HG03064 (cell line): ENCODE results near the gene EXOC6B.

Experiments
- ATAC-seq: cut with Tn5 transposase; IDR thresholded peaks from one replicate; pipeline ENCODE4 v1.9.1; 2021; ENCODE audit warnings: low read depth; ENCODE audit not compliant: unreplicated experiment

The EXOC6B gene

DNA sequence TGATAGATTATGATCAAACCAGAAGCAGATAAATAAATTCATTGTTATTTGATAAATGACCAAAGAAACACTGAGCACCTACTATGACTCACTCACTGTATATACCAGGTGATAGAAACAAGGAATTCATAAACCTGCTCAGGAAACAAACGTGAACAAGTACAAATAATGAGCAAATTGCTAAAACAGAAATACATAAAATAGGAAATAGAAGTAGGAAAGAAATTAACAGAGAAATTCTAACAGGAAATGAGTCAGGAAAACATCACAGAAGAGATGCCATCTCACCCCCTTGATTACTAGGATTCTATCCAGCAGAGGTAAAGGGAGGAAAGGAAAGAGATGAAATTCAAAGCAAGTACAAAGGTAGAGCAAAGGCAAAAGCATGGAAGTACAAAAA lies 31.3 kb downstream of the EXOC6B start:
- no peak for ATAC-seq

DNA sequence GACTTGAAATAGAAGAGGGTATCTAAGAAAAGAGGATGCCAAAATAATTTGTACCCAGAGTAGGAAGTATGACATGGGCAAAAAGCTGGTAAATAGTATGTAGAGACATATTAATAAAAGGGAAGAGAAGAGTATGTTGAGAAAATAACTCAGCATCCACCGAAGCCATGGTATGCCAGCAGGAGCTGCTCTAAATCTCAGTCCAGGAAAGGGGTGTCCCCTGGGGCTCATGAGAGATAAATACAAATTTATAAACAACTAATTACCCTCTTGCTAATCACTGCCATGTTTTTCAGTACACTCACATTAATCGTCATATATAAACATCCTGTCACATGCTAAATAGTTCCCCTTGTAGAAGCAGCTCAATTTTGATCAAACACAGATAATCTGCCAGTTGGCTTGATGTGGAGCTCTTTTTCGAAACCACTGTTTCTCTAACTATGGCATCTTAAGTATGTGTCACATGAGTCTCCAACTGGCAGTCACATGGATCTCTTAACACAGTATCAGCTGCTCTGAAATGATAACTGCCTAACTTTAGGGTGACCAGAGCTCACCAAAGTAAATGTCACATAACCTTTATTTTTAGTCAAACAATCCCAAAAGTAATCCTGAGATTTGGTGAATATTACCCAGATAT lies 31.9 kb downstream of the EXOC6B start:
- ATAC-seq = no peak

DNA sequence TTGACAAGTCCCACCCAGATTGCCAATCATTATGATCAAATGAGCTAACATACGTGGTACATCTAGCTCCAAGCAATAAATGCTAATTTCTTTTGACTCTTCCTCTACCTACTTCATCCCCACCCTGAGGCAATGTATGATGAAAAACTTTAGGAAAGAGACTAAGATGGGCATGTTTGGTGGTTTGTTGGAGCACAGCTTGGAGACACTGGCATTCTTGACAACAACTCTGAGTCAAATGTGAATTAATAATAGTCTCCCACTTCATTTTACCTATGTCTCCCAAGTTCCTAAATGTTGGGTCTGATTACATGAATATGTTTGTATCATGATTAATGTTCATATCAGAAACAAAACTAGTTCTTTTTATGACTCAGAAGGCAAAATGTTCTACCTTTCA lies 36.6 kb downstream of the EXOC6B start:
- no peak for ATAC-seq

DNA sequence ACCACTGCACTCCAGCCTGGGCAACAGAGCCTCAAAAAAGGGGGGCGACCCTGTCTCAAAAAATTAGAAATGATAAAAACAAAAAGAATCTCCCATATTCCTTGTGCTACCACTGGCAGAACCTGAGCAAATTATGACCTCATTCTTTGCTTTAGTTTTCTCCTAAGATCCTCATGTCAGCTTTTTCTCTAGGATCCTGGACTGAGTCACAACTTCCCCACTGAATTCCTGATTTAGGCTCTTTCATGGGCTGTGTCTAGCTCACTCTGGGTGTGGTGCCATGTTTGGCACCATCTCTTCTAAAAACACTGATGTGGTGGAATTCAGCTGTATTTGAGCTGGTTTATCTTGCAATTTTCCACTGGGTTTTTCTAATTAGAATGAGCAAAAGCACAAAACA lies 37.1 kb downstream of the EXOC6B start:
- ATAC-seq = no peak

DNA sequence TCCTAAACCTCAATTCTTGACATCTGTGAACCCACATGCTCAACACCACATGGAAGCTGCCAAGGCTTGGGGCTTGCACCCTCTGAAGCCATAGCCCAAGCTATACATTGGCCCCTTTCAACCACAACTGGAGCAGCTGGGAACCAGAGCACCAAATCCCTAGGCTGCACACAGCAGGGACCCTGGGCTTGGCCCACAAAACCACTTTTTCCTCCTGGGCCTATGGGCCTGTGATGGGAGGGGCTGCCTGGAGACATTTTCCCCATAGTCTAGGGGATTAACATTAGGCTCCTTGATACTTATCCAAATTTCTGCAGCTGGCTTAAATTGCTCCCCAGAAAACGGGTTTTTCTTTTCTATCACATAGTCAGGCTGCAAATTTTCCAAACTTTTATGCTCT lies 40.3 kb downstream of the EXOC6B start:
- ATAC-seq = no peak

DNA sequence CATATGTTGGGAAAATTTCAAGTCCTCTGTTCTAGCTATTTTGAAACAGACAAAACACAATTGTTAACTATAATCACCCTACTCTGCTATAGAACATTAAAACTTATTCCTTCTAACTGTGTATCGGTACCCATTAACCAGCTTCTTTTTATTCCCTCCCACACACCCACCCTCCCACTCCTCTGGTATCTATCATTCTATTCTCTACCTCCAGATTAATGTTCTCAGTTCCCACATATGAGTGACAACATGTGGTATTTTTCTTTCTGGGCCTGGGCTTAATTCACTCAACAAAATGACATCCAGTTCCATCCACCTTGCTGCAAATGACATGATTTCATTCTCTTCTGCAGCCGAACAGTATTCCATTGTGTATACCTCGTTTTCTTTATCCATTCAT lies 43.3 kb downstream of the EXOC6B start:
- ATAC-seq = no peak

DNA sequence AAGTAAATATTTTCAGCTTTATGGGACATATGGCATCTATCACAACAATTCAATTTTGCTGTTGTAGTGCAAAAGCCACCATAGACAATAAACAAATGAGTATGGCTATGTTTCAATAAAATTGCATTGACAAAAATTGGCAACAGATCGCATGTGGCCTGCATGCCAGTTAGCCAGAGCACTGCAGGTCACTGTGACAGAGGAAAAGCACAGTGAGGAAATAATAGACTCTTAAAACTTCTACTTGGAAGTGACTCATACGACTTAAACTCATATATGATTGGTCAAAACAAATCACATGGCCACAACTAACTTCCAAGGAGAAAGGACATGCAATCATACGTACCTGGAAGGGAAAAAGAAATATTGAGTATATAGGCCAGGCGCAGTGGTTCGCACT lies 44.4 kb downstream of the EXOC6B start:
- ATAC-seq = no peak

DNA sequence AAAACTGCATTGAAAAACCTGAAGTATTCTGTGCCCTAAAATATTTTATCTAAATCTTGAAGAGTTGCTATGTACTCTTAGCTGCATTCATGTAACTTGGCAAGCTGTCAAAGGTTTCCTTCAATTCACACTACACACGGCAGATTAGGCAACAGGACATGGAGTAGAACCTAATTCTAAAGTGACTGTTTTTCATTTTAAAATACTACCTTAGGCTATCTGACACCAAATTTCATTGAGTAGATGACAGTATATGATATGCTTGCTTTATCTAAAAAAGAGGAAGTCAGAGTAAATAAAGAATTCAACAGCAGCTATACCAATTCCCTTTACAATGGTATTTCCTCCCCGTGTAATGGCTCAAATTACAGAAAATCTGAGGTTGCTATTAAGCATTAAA lies 45.4 kb downstream of the EXOC6B start:
- ATAC-seq = no peak

DNA sequence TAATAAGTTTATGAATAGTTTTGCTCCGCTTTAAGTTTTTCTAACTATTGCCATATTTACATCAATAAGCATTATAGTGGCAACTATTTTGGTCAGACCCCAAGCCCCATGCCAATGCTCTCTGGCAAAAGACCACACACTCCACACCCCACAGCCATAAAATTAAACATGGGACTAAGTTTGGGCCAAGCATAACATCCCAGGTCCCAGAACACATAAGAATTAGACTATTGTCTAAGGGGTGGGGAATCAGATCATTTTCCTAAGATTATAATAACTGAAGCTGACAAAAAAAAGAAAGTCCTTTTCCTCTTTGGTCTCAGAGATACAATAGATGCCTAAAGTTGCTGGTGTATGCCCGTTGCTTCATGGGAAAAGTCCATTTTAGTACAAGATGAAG lies 46.3 kb downstream of the EXOC6B start:
- no peak for ATAC-seq

DNA sequence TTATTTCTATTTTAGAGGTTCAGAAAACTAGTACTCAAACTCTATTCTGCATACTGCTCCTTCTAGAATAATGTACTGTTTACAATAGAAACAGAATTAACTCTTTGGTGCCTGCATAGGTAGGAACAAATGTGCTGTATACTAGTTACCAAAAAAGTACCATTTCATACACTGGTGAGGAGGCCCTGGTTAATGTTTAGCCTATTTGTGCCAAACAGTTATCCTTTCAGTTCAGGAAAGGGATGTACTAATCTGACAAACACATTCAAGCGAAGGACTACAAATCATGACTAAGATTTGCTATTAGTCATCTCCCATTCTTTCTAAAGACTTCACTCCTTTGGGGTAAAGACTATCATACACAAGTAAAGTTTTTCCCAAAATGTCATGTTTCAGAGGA lies 47.4 kb downstream of the EXOC6B start:
- ATAC-seq = no peak

DNA sequence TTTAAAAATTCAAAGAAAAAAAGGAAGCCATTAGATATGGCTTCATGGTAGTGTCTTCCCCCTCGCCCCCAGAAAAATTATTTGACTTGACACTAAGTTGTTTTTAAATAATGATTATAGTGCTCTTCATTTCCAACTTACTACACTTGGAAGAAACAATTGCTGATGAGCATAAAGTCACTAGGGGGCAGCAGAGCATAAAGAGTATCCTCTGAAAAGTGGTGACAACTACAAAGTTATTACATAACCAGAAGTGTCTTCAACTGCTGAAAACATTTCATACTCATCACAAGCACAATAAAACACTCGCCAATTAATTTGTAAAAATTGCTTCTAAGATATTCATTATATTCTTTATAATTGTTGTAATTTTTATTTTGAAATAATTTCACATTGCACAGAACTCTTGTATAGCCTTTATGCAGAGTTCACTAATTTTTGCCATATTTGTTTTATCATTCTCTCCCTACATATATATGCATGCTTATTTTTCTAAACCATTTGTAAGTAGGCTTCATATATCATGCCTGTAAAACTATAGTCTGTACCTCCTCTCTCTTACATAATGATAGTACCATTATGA lies 54.9 kb downstream of the EXOC6B start:
- no peak for ATAC-seq

DNA sequence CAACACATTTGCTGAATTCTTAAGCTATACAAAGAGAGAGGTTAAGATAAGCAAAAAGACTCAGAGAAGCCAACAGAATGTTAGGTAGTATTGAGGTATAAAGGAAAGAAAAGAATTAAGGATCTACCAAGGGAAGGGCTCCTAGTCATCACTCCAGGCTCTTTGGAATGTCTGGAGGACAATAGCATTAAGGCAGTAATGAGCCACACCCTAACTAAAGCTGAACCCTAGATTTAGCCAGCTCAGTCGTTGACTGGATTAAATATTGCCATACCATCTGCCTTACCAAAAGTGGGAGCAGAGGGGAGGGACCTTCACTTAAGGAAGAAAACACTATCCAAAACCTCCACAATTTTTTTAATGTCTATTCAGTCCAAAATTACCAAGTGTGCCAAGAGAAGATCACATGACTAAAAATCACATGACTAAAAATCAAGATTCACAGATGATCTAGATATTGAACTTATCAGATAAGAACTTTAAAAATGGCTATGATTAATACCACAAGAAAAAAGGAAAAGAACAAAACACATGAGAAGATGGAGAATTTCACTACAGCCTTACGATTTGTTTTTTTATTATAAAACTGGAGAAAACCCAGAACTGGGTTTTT lies 59.7 kb downstream of the EXOC6B start:
- no peak for ATAC-seq

DNA sequence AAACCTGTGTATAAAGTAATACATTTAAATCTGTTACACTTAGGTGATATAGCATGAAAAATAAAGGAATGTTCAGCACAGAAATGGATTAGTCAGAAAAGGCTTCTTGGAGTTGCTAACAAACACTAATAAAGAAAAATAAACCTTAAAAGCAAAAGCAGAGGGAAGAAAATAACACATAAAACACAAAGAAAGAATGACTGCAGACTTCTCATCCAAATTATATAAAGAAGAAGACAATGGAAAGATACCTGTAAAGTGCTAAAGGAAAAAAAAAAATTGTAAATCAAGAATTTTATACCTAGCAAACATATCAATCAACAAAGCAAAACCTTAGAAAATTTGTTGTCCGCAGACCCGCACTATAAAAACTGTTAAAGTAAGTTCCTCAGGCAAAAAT lies 63.6 kb downstream of the EXOC6B start:
- ATAC-seq = no peak

DNA sequence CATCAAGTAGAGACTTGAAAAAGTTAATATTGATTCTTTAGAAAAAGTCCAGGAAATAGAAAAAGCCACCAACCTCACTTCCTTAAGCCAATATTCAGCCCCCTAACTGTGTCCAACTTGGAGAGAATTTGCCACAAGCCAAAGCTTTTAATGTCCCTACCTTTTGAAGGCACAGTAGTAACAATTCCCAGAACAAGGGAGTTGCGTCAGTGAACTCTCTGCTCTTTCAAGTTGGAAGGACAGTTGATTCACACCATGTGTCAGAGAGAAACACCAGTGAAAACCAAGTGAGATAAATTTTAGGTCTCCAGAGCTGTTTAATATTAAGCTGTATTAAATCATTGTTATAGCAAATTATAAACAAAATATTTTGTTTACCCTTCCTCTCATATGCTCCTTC lies 66.1 kb downstream of the EXOC6B start:
- ATAC-seq = no peak

DNA sequence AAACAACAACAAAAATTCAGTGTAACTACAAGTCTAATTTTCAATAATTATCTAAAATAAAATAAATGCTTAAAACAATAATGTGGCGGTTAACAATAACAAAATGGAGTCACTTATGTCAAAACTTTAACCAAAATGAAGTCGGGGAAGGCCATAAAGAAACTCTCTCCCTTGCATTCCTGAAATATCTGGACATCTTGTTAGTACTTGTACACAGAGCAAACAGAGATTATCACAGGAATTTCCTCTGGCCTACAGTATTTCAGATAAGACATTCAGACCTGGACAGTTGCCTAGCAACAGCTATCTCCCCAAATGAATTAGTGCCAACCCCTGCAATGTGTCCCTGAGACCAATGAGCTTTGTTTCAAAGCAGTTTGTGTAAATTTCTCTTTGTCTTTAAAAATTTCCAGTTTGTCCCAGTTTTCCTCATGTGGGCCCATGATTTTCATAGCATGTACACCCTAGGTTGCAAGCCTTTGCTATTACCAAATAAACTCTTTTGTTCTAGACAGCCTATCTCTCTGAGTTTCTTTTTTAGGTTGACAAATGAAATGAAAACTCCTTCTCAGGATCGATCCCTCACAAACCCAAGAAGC lies 68.6 kb downstream of the EXOC6B start:
- no peak for ATAC-seq

DNA sequence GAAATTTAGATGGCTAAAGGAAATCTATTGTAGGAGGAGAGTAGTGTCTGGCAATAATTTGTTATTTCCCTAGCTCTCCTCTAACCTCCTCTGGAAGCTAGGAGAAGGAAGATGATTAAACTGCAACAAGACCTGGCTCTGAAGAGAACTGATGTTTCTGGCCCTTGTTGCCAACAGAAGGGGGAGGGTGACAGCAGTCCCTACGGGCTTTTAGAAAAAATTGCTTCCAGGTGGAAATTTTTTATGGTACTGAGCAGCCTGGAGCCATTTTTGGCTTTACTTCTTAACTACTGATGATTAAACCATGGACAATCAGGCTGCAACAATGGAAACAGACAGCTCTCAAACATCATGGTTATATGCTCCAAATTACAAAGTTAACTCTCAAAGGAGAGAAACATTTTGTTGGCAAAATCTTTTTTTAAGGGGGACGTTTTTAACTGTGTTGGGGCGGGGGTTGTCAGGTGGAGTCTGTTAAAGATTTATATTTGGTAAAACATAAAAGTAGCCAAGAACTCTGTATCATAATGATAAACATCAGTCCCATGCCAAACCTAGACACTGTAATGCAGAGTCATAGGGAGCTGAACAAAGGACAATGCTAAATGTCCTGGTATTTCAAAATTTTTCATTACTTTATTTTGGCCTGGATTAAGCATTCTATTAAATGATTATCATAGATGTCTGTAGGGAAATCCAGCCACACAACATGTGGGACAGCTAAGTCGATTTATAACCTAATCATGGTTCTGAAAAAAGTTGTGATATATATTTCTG lies 70.0 kb downstream of the EXOC6B start:
- no peak for ATAC-seq

DNA sequence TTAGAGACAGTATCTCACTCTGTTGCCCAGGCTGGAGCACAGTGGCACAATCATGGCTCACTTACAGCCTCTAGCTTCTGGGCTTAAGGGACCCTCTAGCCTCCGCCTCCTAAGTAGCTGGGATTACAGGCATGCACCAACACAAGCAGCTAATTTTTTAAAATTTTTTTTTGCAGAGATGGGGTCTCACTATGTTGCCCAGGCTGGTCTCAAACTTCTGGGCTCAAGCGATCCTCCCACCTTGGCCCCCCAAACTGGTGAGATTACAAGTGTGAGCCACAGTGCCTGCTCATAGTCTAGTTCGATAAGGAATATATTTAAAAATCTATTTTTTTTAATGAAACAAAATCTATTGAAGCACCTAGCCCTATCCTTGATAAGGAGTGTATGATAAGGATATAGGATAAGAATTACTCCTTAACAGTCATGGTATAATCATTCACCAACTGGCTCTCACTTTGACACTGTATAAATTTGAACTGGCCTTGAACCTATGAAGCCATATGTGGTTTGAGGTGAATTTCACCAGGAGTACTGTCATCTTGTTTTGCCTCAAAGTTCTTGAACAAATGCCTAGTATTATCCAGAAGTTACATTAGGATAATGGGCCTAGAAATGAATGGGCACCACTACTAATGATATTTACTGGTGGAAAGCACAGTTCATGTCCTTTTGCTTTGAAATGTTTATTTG lies 71.1 kb downstream of the EXOC6B start:
- ATAC-seq = no peak

DNA sequence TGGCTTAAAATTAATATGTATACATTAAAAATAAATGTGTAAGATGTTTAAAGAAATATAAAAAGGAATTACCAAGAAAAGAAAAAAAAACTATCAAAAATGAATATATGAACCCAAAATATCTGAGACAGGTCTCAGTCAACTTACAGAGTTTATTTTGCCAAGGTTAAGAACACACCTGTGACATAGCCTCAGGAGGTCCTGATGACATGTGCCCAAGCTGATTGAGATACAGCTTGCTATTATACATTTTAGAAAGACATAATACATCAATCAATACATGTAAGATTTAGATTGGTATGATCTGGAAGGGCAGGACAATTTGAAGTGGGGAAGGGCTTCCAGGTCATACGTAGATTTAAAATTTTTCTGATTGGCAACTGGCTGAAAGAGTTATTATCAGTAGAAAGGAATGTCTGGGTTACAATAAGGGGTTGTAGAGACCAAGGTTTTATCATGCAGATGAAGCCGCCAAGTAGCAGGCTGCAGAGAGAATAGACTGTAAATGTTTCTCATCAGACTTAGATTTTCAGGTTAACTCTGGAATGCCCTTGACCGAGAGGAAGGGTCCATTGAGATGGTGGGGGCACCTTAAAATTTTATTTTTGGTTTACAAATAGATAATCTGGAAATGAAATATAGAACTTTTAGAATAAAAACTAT lies 74.7 kb downstream of the EXOC6B start:
- no peak for ATAC-seq

DNA sequence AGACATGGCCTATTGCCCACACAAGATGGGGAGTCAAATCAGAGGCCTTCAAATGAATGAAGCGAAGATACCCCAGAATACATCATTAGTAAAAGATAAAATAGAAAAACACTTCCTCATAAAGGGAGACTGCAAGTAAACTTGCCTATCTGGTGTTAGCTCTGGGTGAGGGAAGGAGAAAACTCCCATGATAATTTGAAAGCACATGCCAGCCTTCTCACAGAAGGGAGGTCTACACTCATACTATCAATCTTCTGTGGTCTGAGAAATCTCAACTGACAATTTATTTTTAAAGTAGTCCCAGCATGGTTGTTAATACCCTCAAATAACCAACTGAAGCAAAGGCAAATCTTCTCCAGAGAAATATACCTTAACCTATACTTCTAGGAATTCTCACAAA lies 75.4 kb downstream of the EXOC6B start:
- ATAC-seq = no peak

DNA sequence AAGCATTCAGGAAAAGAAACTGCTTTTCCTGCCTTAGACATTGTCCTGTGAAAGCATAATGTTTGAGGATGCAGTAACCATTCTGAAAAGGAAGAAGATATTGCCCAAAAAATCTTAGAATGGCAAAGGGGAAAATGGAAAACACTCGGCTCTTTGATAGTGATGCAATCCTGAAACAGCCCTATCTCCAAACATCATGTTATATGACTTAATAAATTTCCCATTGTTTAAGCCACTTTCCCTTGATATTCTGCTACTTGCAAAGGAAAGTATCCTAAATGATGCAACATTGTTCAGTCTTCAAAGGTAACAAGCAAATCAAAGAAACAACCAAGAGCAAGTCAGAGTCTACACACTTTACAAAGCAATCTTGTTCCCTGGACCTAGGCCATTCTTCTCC lies 78.5 kb downstream of the EXOC6B start:
- no peak for ATAC-seq
